ENCODE measurements around the gene TBL1X. TPM values are rescaled to one million over a fixed set of nuclear protein-coding genes. Genes with fewer than 3 reads are reported as not detected.

TBL1X gene
- total and polyA plus RNA-seq, 2 experiments from 2014 or later, result 8.7 to 26.9 TPM

DNA sequence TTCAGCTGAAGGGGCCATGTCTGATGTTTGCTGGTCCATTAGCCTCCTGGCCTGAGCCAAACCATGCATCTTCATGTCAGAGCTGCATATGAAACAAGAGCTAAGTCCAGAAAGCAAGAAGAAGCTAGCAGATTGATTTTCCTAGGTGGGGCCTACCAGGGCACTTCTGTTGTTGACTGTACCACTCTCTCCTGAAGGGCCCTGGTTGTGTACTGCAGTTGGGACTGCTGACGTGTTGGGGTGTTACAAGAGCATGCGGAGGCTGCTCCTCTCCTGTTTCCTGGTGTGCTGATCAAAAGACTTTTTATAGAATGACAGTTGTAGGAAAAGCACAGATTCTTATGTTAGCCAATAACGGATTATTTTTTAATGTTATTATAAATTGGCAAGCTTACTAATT, 145.1 kb downstream of the TBL1X start:
- DNase-seq (ENCODE audit: low spot score), result no peak
- no peak for TF ChIP-seq ETS1 (IDR thresholded peaks at IDR 0.05)
- TF ChIP-seq ZNF331 (CRISPR knock-in tag; IDR thresholded peaks at IDR 0.05; ENCODE audit: low read depth), result no peak
- no peak for TF ChIP-seq CREB1 (CRISPR knock-in tag; IDR thresholded peaks at IDR 0.05; ENCODE audit: low read depth)
- Histone ChIP-seq H3K4me2 (no peak overlapping the region), H3K4me1 (ENCODE audit: insufficient read depth) (peaks cover 9% of the 10 kb centered on the region; the same call in 1 of the 2 replicates), H3K79me2 (replicated peaks; ENCODE audit: insufficient read depth) (no peaks in the 10 kb centered on the region), H3F3A (replicated peaks; ENCODE audit: low read depth) (no peaks in the 10 kb centered on the region), H3K9me2 (ENCODE audit: insufficient read depth) (no peaks in the 10 kb centered on the region), H2AFZ (no peak overlapping the region), H3K27ac (ENCODE audit: low read depth) (no peak overlapping the region), H4K20me1 (replicated peaks; ENCODE audit: insufficient read depth) (no peaks in the 10 kb centered on the region), H3K4me3 (no peak overlapping the region), H3K27me3 (ENCODE audit: insufficient read depth) (no peaks in the 10 kb centered on the region), H3K36me3 (ENCODE audit: insufficient read depth) (no peaks in the 10 kb centered on the region)
- no peak overlapping the region; the same call in 1 of the 2 replicates for H3K27ac Mint-ChIP-seq
- no peak for ATAC-seq
- H3K4me3 Mint-ChIP-seq, result no peak overlapping the region
- peaks cover 8% of the 10 kb centered on the region for H3K27me3 Mint-ChIP-seq (ENCODE audit: insufficient read depth, low read depth, poor library complexity)
- H3K9me3 Mint-ChIP-seq, result no peaks in the 10 kb centered on the region
- H3K4me1 Mint-ChIP-seq, result peaks cover 28% of the 10 kb centered on the region
- H3K36me3 Mint-ChIP-seq (ENCODE audit: low read depth), result no peaks in the 10 kb centered on the region

GRCh38 chrX:9610771-9611392, 146.0 kb downstream of the TBL1X start:
- Histone ChIP-seq H3K4me1 (ENCODE audit: insufficient read depth) (peaks cover 9% of the 10 kb centered on the region; the same call in 1 of the 2 replicates), H3F3A (replicated peaks; ENCODE audit: low read depth) (no peaks in the 10 kb centered on the region), H3K36me3 (ENCODE audit: insufficient read depth) (no peaks in the 10 kb centered on the region), H3K27ac (ENCODE audit: low read depth) (no peak overlapping the region), H4K20me1 (replicated peaks; ENCODE audit: insufficient read depth) (no peaks in the 10 kb centered on the region), H3K27me3 (ENCODE audit: insufficient read depth) (no peaks in the 10 kb centered on the region), H2AFZ (no peak overlapping the region), H3K4me2 (no peak overlapping the region), H3K9me2 (ENCODE audit: insufficient read depth) (no peaks in the 10 kb centered on the region), H3K79me2 (replicated peaks; ENCODE audit: insufficient read depth) (no peaks in the 10 kb centered on the region), H3K4me3 (no peak overlapping the region)
- Mint-ChIP-seq H3K27ac (no peak overlapping the region), H3K9me3 (no peaks in the 10 kb centered on the region), H3K4me3 (no peak overlapping the region), H3K4me1 (peaks cover 31% of the 10 kb centered on the region), H3K27me3 (ENCODE audit: insufficient read depth, low read depth, poor library complexity) (peaks cover 8% of the 10 kb centered on the region), H3K36me3 (ENCODE audit: low read depth) (no peaks in the 10 kb centered on the region)
- DNase-seq (ENCODE audit: low spot score), result no peak
- TF ChIP-seq ZNF331 (CRISPR knock-in tag; IDR thresholded peaks at IDR 0.05; ENCODE audit: low read depth) (no peak), CREB1 (CRISPR knock-in tag; IDR thresholded peaks at IDR 0.05; ENCODE audit: low read depth) (no peak), CTCF (conservative IDR thresholded peaks at IDR 0.05; ENCODE audit: low read depth in 2 of 2) (no peak)
- TF ChIP-seq, protein P1, sequence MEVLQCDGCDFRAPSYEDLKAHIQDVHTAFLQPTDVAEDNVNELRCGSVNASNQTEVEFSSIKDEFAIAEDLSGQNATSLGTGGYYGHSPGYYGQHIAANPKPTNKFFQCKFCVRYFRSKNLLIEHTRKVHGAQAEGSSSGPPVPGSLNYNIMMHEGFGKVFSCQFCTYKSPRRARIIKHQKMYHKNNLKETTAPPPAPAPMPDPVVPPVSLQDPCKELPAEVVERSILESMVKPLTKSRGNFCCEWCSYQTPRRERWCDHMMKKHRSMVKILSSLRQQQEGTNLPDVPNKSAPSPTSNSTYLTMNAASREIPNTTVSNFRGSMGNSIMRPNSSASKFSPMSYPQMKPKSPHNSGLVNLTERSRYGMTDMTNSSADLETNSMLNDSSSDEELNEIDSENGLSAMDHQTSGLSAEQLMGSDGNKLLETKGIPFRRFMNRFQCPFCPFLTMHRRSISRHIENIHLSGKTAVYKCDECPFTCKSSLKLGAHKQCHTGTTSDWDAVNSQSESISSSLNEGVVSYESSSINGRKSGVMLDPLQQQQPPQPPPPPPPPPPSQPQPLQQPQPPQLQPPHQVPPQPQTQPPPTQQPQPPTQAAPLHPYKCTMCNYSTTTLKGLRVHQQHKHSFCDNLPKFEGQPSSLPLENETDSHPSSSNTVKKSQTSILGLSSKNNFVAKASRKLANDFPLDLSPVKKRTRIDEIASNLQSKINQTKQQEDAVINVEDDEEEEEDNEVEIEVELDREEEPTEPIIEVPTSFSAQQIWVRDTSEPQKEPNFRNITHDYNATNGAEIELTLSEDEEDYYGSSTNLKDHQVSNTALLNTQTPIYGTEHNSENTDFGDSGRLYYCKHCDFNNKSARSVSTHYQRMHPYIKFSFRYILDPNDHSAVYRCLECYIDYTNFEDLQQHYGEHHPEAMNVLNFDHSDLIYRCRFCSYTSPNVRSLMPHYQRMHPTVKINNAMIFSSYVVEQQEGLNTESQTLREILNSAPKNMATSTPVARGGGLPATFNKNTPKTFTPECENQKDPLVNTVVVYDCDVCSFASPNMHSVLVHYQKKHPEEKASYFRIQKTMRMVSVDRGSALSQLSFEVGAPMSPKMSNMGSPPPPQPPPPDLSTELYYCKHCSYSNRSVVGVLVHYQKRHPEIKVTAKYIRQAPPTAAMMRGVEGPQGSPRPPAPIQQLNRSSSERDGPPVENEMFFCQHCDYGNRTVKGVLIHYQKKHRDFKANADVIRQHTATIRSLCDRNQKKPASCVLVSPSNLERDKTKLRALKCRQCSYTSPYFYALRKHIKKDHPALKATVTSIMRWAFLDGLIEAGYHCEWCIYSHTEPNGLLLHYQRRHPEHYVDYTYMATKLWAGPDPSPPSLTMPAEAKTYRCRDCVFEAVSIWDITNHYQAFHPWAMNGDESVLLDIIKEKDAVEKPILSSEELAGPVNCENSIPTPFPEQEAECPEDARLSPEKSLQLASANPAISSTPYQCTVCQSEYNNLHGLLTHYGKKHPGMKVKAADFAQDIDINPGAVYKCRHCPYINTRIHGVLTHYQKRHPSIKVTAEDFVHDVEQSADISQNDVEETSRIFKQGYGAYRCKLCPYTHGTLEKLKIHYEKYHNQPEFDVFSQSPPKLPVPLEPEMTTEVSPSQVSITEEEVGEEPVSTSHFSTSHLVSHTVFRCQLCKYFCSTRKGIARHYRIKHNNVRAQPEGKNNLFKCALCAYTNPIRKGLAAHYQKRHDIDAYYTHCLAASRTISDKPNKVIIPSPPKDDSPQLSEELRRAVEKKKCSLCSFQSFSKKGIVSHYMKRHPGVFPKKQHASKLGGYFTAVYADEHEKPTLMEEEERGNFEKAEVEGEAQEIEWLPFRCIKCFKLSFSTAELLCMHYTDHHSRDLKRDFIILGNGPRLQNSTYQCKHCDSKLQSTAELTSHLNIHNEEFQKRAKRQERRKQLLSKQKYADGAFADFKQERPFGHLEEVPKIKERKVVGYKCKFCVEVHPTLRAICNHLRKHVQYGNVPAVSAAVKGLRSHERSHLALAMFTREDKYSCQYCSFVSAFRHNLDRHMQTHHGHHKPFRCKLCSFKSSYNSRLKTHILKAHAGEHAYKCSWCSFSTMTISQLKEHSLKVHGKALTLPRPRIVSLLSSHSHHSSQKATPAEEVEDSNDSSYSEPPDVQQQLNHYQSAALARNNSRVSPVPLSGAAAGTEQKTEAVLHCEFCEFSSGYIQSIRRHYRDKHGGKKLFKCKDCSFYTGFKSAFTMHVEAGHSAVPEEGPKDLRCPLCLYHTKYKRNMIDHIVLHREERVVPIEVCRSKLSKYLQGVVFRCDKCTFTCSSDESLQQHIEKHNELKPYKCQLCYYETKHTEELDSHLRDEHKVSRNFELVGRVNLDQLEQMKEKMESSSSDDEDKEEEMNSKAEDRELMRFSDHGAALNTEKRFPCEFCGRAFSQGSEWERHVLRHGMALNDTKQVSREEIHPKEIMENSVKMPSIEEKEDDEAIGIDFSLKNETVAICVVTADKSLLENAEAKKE (CRISPR knock-in tag; IDR thresholded peaks at IDR 0.05), result no peak
- no peak for ATAC-seq

Measured in GM23338 (cell line).